Colon (tissue), 2 donors: Measurements from ENCODE around the gene PHACTR3.
"Not testable (repeated sequence)": the region's sequence is repeated elsewhere in the genome, so short reads cannot be mapped to it uniquely, and the experiment has no call there.

ENCODE experiments used
- FAIRE-seq: peaks from 2 replicates; lab custom pipeline; 2012; peaks lifted over from hg19 to GRCh38; lab: Jason Lieb, UNC
- donor health status: control.
- donor health status: control.

Gene PHACTR3

DNA sequence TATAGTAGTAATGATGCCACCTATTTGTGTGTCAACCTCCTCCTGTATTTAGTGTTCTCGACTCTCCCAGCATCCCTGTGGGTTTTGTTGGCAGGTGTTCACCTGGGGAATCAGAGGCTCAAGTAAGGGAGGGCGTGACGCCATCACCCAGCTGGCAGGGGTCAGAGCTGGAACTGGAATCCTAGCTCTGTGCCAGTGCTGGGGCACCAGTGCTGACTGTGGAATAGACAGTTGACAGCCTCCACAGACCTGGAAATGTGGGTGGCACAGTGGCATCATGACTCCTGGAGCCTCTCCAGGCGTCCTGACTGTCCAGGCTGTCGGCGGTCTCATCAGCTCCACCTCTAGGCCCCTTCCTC lies 226.3 kb downstream of the PHACTR3 start:
- no peak for FAIRE-seq

DNA sequence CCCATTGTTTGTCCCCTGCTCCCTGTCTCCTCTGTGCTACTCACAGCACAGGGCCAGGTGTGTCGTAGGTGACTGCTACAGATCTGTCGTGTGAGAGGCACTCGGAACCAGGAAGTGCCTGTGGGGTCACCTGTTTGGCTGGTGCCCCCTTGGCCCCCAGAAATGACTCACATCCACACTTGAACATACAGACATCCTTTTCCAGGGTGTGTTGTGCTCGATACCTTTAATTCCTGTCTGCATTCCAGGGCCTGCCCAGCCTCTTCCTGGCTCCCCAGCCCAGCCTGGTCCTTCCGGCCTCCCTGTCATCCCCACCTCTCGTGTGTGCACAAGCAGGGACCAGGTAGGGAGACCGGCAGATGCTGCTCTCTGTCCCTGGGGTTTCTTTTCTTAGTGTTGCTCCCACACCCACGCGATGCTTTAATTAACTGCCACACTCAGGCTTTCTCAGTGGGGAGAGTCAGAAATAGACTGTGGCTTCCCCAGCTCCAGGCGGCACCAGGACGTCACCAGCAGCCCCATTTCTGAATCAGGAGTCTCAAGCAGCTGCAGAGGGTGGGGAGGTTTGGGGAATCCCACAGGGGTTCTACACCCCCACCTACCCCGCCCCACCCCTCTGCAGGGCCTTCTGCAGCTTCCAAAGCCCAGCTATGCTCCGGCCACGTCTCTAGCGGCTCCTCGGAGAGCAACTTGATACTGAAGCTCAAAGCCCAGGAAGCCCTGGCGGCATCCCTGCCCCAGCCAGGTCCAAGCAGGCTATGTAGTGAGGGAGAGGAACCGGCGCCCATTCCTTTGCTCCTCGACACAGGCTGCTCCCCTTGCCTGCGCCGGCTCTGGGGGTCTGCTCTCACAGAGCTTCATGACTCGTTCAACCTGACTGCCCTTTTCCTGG lies 226.9 kb downstream of the PHACTR3 start:
- FAIRE-seq: no peak

DNA sequence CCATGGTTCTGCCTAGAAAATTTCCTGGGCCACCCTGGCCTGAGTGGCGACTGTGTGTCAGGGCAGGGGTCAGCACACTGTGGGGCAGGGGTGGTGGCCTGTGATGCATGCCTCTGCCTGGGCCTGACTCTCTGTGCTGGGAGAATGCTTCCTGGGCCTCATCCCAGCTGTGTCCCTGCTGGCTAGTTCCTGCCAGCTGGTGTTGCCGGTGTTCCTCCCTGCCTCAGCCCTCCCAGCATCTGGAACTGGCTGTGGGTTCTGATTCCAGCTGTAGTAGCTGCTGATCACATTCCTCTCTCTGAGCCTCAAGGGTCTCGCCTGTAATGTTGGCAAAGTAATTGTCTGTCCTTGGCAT lies 227.6 kb downstream of the PHACTR3 start:
- no peak for FAIRE-seq

- no peak for FAIRE-seq
These were observed 228.3 kb downstream of the PHACTR3 start for GRCh38 chr20:59832406-59833363.

GRCh38 chr20:59835057-59835447 lies 230.7 kb downstream of the PHACTR3 start:
- no peak for FAIRE-seq

GRCh38 chr20:59835448-59836395 lies 231.4 kb downstream of the PHACTR3 start:
- FAIRE-seq: no peak

GRCh38 chr20:59836767-59837166 lies 232.4 kb downstream of the PHACTR3 start:
- no peak for FAIRE-seq

DNA sequence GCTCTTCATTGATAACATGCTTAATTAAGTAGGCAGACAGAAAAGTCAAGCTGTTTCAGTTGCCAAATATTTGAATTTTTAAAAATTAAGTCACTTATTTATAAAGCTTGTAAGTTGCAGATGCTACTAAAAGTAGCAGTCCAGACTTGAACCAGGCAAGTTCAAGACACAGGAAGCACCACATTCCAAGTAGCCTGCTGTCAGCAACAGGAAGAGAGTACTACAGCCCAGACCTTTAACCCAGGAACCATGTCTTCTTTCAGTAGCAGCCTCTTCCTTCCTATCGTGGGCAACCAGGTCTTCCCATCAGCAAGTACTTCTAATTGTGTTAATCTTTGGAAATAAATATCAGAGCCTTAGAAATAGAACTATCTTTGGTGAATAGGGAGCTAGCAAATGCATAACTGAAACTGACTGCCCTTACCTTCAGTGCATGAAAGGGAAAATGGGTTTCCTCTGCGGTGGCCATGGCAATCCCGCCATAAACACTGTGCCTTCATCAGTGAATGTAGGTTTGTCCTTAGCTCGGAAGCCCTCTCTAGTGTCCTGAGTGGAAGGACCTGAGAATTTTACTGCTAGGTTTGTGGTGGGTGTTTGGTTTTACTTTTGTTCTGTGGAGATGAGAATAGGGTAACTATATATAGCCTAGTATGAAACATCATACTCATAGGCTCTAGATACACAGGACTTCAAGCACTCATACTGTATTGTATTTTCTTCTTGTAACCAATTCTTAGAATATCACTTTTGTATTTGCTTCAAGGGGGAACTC lies 233.5 kb downstream of the PHACTR3 start:
- FAIRE-seq: no peak

DNA sequence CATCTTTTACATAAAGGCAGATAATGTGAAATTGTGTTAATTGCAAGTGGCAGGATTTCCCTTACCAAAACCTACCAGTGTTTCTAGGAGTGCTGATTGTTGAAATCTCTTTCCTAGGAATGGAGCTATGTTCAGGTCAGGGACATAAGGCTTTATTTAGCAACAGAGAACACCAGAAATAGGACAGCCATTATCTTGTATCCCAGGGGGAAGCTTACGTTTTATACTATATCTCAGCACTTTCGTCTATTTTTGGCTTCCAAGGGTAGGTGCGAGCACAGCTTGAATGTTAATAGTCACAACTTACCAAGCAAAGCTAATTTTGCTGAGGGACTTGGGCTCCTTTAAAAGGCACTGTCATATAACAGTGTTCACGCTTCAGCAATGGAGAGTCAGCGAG lies 235.1 kb downstream of the PHACTR3 start:
- FAIRE-seq: no peak

DNA sequence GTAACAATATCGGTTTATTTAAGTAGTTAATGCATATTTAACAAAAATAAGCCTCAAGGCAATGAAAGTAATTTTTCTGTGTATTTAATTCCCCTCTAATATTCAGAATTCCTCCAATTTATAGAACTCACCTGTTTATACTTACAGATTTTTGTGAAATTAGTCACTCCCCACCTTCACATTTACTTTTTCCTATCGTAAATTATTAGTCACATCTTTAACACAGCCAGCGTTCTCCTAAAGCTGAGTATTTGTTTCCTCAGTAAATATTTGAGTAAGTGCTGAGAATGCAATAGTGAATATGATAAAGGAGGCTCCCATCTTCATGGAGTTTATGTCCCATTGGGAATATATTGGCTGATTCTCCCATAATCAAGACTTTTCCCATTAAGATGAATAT lies 241.1 kb downstream of the PHACTR3 start:
- FAIRE-seq: no peak

GRCh38 chr20:59848182-59848581 lies 243.8 kb downstream of the PHACTR3 start:
- FAIRE-seq: no peak

DNA sequence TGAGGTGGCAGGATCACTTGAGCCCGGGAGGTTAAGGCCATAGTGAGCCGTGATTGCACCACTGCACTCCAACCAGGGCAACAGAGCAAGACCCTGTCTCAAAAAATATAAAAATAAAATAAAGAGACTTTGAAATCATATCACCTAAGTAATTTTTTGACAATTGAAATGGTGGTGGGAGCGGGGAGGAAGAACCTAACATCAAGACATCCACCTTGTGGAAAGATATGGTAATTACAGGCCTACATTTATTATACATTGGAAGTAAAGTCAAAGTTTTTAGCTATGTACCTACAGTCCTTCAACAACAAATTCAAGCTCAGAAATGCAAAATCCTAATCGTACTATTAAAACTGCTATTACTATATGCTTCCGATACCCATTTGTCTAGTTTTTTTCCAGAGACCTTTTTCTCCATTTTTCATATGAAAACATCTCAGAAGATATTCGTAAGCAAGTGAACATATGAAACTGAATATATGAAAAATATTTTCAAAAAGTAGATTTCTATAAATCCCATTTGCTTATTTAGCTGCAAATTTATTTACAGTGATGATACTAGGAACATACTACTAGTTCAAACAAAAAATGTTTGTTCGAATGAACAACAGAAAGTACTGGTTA lies 245.8 kb downstream of the PHACTR3 start:
- FAIRE-seq: no peak

- FAIRE-seq: not testable (repeated sequence)
These were observed 252.2 kb downstream of the PHACTR3 start for GRCh38 chr20:59856526-59856925.

DNA sequence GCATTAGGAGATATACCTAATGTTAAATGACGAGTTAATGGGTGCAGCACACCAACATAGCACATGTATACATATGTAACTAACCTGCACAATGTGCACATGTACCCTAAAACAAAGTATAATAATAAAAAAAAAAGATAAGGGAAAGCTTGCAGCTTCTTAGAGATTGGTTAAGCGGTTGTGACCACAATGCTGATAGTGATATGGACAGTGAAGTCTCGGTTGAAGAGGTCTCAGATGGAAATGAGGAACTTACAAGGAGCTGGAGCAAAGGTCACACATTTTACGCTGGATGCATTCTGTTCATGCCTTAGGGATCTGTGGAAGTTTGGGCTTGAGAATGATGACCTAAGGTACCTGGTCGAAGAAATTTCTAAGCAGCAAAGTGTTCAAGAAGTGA lies 252.6 kb downstream of the PHACTR3 start:
- FAIRE-seq: not testable (repeated sequence)

- FAIRE-seq: no peak
These were observed 253.6 kb downstream of the PHACTR3 start for GRCh38 chr20:59857966-59858365.

GRCh38 chr20:59858425-59858824 lies 254.1 kb downstream of the PHACTR3 start:
- no peak for FAIRE-seq

- no peak for FAIRE-seq
These were observed 257.1 kb downstream of the PHACTR3 start for GRCh38 chr20:59861401-59861800.

DNA sequence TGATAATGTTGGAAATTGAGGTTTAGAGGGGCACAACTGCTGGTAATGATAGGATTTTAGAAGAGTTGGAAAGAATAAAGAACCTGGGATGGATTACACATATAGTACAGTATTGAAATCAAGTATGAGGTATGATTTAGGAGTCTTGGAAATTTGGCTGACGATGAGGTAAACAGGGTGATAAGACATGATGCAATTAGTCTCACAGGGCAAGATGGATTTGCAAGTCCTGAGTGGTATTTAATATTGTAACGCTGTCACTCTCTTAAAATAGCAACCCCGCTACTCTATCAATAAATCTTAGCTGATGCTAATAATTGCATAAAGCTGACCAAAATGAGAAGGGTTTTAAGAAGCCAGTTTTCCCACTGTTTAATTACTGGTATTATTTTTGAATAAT lies 258.7 kb downstream of the PHACTR3 start:
- no peak for FAIRE-seq

DNA sequence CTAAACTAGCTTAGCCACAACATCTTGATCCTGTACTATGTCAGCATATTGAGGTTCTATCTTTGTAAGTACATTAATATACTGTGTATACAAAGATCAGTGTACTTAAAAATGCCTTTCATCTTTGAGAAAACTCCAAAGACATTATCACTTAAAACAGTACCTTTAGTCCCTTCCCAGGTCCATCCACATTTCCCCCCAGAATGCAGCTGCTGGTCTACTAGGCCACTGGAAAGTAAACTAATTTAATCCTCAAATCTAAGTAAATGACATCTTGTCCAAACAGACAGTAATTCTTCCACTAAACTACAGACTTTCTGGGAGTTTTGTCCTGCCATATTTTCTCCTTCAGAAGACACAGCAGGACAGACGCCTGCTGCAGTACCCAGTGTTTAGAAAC lies 260.4 kb downstream of the PHACTR3 start:
- no peak for FAIRE-seq

GRCh38 chr20:59866338-59866737 lies 262.0 kb downstream of the PHACTR3 start:
- no peak for FAIRE-seq

DNA sequence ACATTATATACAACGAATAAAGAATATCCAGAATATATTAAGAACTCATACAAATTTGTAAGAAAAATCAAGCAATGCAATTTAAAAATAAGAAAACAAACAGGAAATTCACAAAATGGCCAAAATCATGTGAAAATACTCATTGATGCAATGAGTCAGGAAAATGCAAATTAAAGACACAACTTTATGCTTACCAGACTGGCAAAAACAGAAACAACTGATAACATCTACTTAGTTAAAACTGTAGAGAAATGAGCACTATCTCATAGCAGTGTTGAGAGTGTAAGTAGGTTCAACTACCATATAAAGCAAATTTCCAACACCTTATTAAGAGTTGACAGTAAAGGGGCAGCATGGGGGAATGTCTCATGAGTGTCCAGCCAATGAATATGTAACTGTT lies 266.8 kb downstream of the PHACTR3 start:
- no peak for FAIRE-seq
